ENCODE results near the gene UNC93B1. TPM values are rescaled to one million over a fixed set of nuclear protein-coding genes. Genes with fewer than 3 reads are reported as not detected.

The UNC93B1 gene
- total and polyA plus RNA-seq, 11 donors: 5.0 to 34.2 (median 6.9) TPM

DNA sequence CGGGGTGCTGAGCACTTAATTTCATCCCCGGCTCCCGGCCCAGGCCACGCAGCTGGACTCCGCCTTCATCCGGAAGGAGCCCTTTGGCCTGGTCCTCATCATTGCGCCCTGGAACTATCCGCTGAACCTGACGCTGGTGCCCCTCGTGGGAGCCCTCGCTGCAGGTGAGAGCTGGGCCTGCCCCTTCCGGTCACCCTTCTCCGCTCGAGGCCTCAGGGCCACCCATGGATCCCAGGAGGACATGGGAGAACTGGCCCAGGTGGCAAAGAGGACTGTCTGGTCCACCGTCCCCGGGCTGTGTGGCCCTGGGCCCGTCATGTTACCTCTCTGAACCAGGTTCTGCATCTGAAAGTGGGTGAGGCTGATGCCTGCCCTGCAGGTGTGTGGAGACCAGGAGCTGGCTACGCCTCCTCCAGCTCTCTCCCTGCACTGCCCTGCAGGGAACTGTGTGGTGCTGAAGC is 14.9 kb upstream of the UNC93B1 start:
- H3K4me3 ChIP-seq: no peak overlapping the region
- peaks cover 0 to 16% (median 1%) of the 10 kb centered on the region in 12 donors for H3K4me1 ChIP-seq
- ATAC-seq (no peak), DNase-seq (no peak)
- no peaks in the 10 kb centered on the region for H3K36me3 ChIP-seq
- intact Hi-C loops (cut with DNase I): loop anchor here in 1 of 10 donors (10.0 kb wide), 1 partner anchor 186 kb away; no protein-coding TSS in a partner anchor
- WGBS, 4 donors: 87 to 98% (median 94%) methylated on average over 4 to 18 of the region's 18 CpGs
- no peaks in the 10 kb centered on the region for H3K27me3 ChIP-seq
- TF ChIP-seq POLR2A (IDR thresholded peaks at IDR 0.05): no peak
- TF ChIP-seq, protein P1, sequence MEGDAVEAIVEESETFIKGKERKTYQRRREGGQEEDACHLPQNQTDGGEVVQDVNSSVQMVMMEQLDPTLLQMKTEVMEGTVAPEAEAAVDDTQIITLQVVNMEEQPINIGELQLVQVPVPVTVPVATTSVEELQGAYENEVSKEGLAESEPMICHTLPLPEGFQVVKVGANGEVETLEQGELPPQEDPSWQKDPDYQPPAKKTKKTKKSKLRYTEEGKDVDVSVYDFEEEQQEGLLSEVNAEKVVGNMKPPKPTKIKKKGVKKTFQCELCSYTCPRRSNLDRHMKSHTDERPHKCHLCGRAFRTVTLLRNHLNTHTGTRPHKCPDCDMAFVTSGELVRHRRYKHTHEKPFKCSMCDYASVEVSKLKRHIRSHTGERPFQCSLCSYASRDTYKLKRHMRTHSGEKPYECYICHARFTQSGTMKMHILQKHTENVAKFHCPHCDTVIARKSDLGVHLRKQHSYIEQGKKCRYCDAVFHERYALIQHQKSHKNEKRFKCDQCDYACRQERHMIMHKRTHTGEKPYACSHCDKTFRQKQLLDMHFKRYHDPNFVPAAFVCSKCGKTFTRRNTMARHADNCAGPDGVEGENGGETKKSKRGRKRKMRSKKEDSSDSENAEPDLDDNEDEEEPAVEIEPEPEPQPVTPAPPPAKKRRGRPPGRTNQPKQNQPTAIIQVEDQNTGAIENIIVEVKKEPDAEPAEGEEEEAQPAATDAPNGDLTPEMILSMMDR (IDR thresholded peaks at IDR 0.05): no peak
- no peaks in the 10 kb centered on the region for H3K9me3 ChIP-seq
- H3K27ac ChIP-seq: no peak overlapping the region

DNA sequence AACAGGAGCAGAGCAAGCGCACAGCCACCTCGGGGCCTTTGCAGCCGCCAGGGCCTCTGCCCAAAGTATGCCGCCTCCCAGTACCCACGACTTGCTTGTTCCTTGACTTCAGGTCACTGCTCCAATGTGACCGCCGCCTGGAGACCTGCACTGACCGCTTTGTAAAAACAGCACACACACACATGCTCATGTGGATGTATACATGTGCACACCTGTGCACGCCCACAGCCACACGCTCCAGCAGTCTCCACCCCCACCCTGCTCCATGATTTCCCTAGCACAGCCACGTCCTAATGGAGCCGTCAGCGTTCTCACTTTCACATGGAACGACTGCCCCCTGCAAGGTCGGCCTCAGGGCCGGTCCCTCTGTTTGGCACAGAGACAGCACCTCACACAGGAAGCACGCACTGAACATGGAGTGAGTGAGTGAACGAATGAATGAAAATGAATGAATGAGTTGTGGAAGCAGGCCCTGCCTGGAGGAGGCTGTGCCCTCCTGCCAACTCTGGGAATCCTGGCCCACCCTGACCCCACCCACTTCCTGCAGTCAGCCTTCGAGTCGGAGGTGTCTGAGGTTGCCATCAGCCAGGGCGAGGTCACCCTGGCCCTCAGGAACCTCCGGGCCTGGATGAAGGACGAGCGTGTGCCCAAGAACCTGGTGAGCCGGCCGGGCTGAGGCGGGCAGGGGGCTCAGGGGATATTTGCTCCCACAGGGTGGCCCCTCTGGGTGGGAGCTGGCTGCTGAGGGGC is 14.3 kb upstream of the UNC93B1 start:
- Histone ChIP-seq H3K4me1 (peaks cover 0 to 22% (median 1%) of the 10 kb centered on the region in 12 donors), H3K27ac (no peak overlapping the region), H3K9me3 (no peaks in the 10 kb centered on the region), H3K27me3 (no peaks in the 10 kb centered on the region), H3K36me3 (no peaks in the 10 kb centered on the region), H3K4me3 (no peak overlapping the region)
- DNase-seq (no peak), ATAC-seq (no peak)
- no peak for TF ChIP-seq POLR2A (IDR thresholded peaks at IDR 0.05)
- TF ChIP-seq, protein P1 (IDR thresholded peaks at IDR 0.05): no peak
- WGBS, 4 donors: 79 to 82% (median 81%) methylated on average over 23 to 27 of the region's 27 CpGs
- intact Hi-C loops (cut with DNase I): loop anchor here in 1 of 10 donors (10.0 kb wide), 1 partner anchor 187 kb away; no protein-coding TSS in a partner anchor

DNA sequence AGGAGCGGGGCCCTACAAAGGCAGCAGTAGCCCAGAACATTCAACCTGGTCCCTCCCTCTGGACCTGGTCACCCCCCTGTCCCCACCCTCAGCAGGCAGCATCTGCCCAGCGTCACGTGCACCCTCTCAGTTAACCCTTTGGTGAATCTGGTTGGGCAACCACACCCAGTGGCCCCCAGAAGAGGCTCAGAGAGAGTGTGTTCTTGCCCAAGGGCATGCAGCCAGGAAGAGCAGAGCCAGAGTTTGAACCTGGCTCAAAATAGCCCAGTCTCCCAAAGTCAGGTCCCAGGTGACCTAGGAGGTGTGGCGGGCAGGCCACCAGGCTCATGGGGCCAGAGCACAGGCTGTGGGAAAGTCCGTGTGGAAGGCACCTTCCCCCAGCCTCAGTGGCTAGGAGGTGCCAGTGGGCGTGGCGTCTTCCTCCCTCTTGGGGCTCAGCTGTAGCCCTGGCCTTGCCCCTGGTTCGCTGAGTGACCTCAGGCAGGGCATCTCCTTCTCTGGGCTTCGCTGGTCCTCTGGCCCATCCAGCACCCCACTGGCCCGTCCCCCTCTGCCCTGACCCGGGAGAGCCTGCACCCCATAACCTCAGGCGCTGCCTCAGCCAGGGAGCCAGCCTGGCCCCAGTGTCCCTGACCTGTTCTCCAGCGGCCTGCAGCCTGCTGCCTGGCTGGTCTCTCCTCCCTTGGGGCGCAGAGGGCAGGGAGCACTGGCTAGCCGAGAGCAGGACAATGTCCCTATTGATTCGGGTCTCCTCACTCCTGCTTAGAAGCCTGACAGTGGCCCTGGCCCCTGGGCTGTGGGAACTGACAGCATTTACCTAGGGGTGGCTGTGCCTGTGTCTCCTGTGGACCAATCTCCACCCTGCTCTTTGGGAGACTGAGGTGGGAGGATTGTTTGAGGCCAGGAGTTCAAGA is 13.3 kb upstream of the UNC93B1 start:
- Histone ChIP-seq H3K36me3 (no peaks in the 10 kb centered on the region), H3K27ac (no peak overlapping the region), H3K4me1 (peaks cover 0 to 30% (median 1%) of the 10 kb centered on the region in 12 donors), H3K4me3 (no peak overlapping the region), H3K27me3 (no peaks in the 10 kb centered on the region), H3K9me3 (no peaks in the 10 kb centered on the region)
- TF ChIP-seq POLR2A (IDR thresholded peaks at IDR 0.05): no peak
- TF ChIP-seq, protein P1 (IDR thresholded peaks at IDR 0.05): no peak
- intact Hi-C loops (cut with DNase I): loop anchor here in 1 of 10 donors (10.0 kb wide), 1 partner anchor 188 kb away; no protein-coding TSS in a partner anchor
- 58 to 67% (median 62%) methylated on average over 12 to 16 of the region's 16 CpGs for WGBS, 4 donors
- DNase-seq (no peak), ATAC-seq (peak in 1 of 4 donors; percentile 16)
